Astrocyte of the spinal cord (primary cell): ENCODE measurements around the gene ANKS1B.
"Not testable (repeated sequence)": the region's sequence is repeated elsewhere in the genome, so short reads cannot be mapped to it uniquely, and the experiment has no call there.

Experiments used
- DNase-seq: peaks from one replicate; pipeline ENCODE4 v3.0.0; 2011; ENCODE audit warnings: low read depth, low spot score
- H3K4me3 ChIP-seq: 2 replicates; pipeline ENCODE4 v1.5.1; 2011; ENCODE audit warnings: low read depth, mild to moderate bottlenecking, low read length, moderate library complexity
- CTCF ChIP-seq: IDR thresholded peaks from 2 replicates; pipeline ENCODE4 v1.5.1; 2012; ENCODE audit warnings: low read depth, mild to moderate bottlenecking, low read length, inconsistent platforms
- in situ Hi-C: cut with HindIII; loops from 2 replicates; pipeline ENCODE4 v1.10.0; 2017; ENCODE audit warnings: low sequenced_read_pairs

Gene ANKS1B

GRCh38 chr12:100017056-100017455, 32.3 kb upstream of the ANKS1B start:
- no peak for TF ChIP-seq CTCF
- no peak overlapping the region for H3K4me3 ChIP-seq
- in situ Hi-C loops, result no loop called here
- DNase-seq, result no peak

- in situ Hi-C loops, H3K4me3 ChIP-seq, DNase-seq: not testable (repeated sequence)
Observed at GRCh38 chr12:100016304-100016703, 31.6 kb upstream of the ANKS1B start.

GRCh38 chr12:100005846-100006245, 21.1 kb upstream of the ANKS1B start:
- DNase-seq, in situ Hi-C loops, H3K4me3 ChIP-seq: not testable (repeated sequence)

- DNase-seq, result no peak
- in situ Hi-C loops, result no loop called here
- no peak for TF ChIP-seq CTCF
- no peak overlapping the region for H3K4me3 ChIP-seq
Observed at GRCh38 chr12:99997806-99998205, 13.1 kb upstream of the ANKS1B start.

GRCh38 chr12:99996095-99996494, 11.4 kb upstream of the ANKS1B start:
- no peak for DNase-seq
- in situ Hi-C loops, result no loop called here
- no peak overlapping the region for H3K4me3 ChIP-seq
- TF ChIP-seq CTCF, result no peak

- in situ Hi-C loops, result no loop called here
- H3K4me3 ChIP-seq, result no peak overlapping the region
- DNase-seq, result no peak
- no peak for TF ChIP-seq CTCF
Observed at GRCh38 chr12:99985631-99986030, 895 bp upstream of the ANKS1B start.

GRCh38 chr12:99985129-99985570, 414 bp upstream of the ANKS1B start:
- DNase-seq, result peak; percentile 18
- in situ Hi-C loops, result no loop called here
- no peak for TF ChIP-seq CTCF
- peak overlapping the region; percentile 58 for H3K4me3 ChIP-seq
